HG03432 (cell line): ENCODE results near the gene FOXRED1.
A peak's percentile ranks its signal among the peaks of the same experiment; 100 is the strongest.

Experiments used
- ATAC-seq: cut with Tn5 transposase; IDR thresholded peaks from one replicate; pipeline ENCODE4 v1.9.1; 2021; ENCODE audit warnings: mild to moderate bottlenecking, moderate library complexity; ENCODE audit not compliant: unreplicated experiment

Gene FOXRED1

GRCh38 chr11:126310200-126310991, 41.4 kb downstream of the FOXRED1 start:
- ATAC-seq: peak; percentile 46

GRCh38 chr11:126310992-126311310, 42.0 kb downstream of the FOXRED1 start:
- ATAC-seq: no peak

- ATAC-seq: peak; percentile 77
These were observed 42.7 kb downstream of the FOXRED1 start for GRCh38 chr11:126311401-126312291.

- no peak for ATAC-seq
These were observed 44.0 kb downstream of the FOXRED1 start for GRCh38 chr11:126312961-126313360.

- no peak for ATAC-seq
These were observed 44.9 kb downstream of the FOXRED1 start for GRCh38 chr11:126313826-126314225.

- no peak for ATAC-seq
These were observed 48.4 kb downstream of the FOXRED1 start for GRCh38 chr11:126317432-126317755.

GRCh38 chr11:126317756-126318573, 49.0 kb downstream of the FOXRED1 start:
- ATAC-seq: peak; percentile 51

GRCh38 chr11:126318574-126319373, 49.8 kb downstream of the FOXRED1 start:
- ATAC-seq: peak; percentile 88

- no peak for ATAC-seq
These were observed 50.4 kb downstream of the FOXRED1 start for GRCh38 chr11:126319374-126319740.

- no peak for ATAC-seq
These were observed 54.0 kb downstream of the FOXRED1 start for GRCh38 chr11:126322996-126323395.

- no peak for ATAC-seq
These were observed 58.5 kb downstream of the FOXRED1 start for GRCh38 chr11:126327281-126328000.
